Hepatocyte (in vitro differentiated cells): Measurements from ENCODE around the gene TMBIM1. TPM values are rescaled to one million over a fixed set of nuclear protein-coding genes. Genes with fewer than 3 reads are reported as not detected.

Experiments
- DNase-seq: peaks from one replicate; pipeline ENCODE4 v3.0.0-alpha.2; 2016; ENCODE audit warnings: low spot score
- H2AFZ ChIP-seq: fragments of 200-600 bp; sonication (generic); 2 replicates; pipeline ENCODE4 v1.6.0; 2016; ENCODE audit warnings: antibody characterized with exemption, mild to moderate bottlenecking
- H3K27ac ChIP-seq: fragments of 200-600 bp; sonication (generic); 2 replicates; pipeline ENCODE4 v1.5.1; 2016; ENCODE audit warnings: mild to moderate bottlenecking
- H3K27me3 ChIP-seq: fragments of 200-600 bp; sonication (generic); 2 replicates; pipeline ENCODE4 v1.6.1; 2016
- H3K36me3 ChIP-seq: fragments of 200-600 bp; sonication (generic); replicated peaks from 2 replicates; pipeline ENCODE4 v1.5.1; 2016; ENCODE audit warnings: low read depth; ENCODE audit not compliant: insufficient read depth
- H3K4me1 ChIP-seq: fragments of 200-600 bp; sonication (generic); 2 replicates; pipeline ENCODE4 v1.5.1; 2016; ENCODE audit warnings: mild to moderate bottlenecking, moderate library complexity; ENCODE audit not compliant: insufficient read depth
- H3K4me2 ChIP-seq: fragments of 200-600 bp; sonication (generic); 2 replicates; pipeline ENCODE4 v1.6.0; 2016
- H3K4me3 ChIP-seq: fragments of 200-600 bp; sonication (generic); 2 replicates; pipeline ENCODE4 v1.5.1; 2016; ENCODE audit warnings: mild to moderate bottlenecking
- H3K79me2 ChIP-seq: fragments of 200-600 bp; sonication (generic); 2 replicates; pipeline ENCODE4 v1.6.0; 2017; ENCODE audit warnings: mild to moderate bottlenecking
- H3K9me2 ChIP-seq: fragments of 200-600 bp; sonication (generic); replicated peaks from 2 replicates; pipeline ENCODE4 v1.6.0; 2017; ENCODE audit warnings: mild to moderate bottlenecking; ENCODE audit not compliant: insufficient read depth
- H3K9me3 ChIP-seq: fragments of 200-600 bp; sonication (generic); 2 replicates; pipeline ENCODE4 v1.5.1; 2016; ENCODE audit warnings: low read depth, mild to moderate bottlenecking
- H4K20me1 ChIP-seq: fragments of 200-600 bp; sonication (generic); 2 replicates; pipeline ENCODE4 v1.6.0; 2016; ENCODE audit warnings: mild to moderate bottlenecking; ENCODE audit not compliant: insufficient read depth, poor library complexity, severe bottlenecking
- EZH2 ChIP-seq: fragments of 200-600 bp; sonication (generic); IDR thresholded peaks from 2 replicates; pipeline ENCODE4 v1.6.1; 2016; ENCODE audit warnings: antibody characterized with exemption, mild to moderate bottlenecking, borderline replicate concordance
- EZH2phosphoT487 ChIP-seq: fragments of 200-600 bp; sonication (generic); IDR thresholded peaks from one replicate; pipeline ENCODE4 v1.6.1; 2018; ENCODE audit warnings: antibody characterized with exemption, mild to moderate bottlenecking, low read depth, moderate library complexity; ENCODE audit not compliant: unreplicated experiment, severe bottlenecking
- WGBS: methylation state at CpG from one replicate; pipeline ENCODE4 v1.1.6; 2016; ENCODE audit warnings: low lambda C conversion rate; ENCODE audit errors: missing lambda C conversion rate; 5-methylcytosine and 5-hydroxymethylcytosine counted together
- polyA plus RNA-seq: library from polyadenylated mRNA; unstranded; fragments of >200 nt; fragmentation: Nextera tagmentation; extraction: Ambion mirVana; gene quantifications from 2 replicates; pipeline ENCODE4 v1.2.1, GENCODE V29; 2016
- total RNA-seq: library from RNA; depleted of rRNA; stranded (reverse); fragments of >200 nt; gene quantifications from 2 replicates; pipeline ENCODE4 v1.2.3, GENCODE V29; 2014
- TF ChIP-seq, protein P1 (sequence below): fragments of 200-600 bp; sonication (generic); IDR thresholded peaks from 2 replicates; pipeline ENCODE4 v1.5.1; 2016; ENCODE audit warnings: antibody characterized with exemption, mild to moderate bottlenecking; ENCODE audit not compliant: poor library complexity

The TMBIM1 gene
- total and polyA plus RNA-seq, 2 experiments from 2014 or later, result 224 to 302 TPM

DNA sequence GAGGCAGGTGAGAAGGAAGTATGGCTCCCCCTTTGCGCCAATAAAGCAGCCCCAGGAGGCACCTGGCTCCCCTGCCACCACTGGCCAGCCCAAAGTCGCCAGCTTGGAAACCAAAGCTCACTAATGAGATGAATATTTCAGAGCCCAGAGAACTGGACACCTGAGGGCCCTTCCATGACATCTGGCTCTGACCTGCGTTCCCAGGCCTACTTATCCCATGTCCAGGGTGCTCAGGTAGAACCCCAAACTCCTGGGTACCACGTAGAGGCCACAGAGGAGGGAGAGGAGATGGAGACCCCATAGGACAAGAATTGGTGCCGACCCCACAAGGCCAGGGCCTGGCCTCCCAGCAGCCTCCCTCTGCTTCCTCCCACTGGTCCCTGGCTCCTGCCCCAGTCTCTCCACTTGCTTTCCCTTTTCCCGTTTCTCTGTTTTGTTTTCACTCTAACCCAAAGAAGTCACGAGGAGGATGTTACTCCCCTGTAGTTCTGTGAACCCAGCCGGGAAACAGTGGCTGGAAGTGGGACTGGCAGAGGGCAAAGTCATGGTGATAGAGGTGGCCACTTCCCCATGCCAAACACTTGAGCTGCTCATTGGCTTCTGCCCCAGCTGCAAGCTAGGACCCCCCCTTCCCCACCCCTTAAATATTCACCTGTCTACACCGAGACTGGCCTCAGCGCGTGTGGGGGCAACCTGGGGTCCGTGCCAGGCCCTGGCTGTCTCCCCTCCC is 820 bp downstream of the TMBIM1 start:
- no peaks in the 10 kb centered on the region for H3K27me3 ChIP-seq
- H3K4me2 ChIP-seq, result peak overlapping the region; percentile 82
- H3K4me1 ChIP-seq, result peaks cover 65% of the 10 kb centered on the region
- peak overlapping the region; percentile 93 for H3K27ac ChIP-seq
- TF ChIP-seq EZH2 (no peak), EZH2phosphoT487 (no peak)
- TF ChIP-seq, protein P1, sequence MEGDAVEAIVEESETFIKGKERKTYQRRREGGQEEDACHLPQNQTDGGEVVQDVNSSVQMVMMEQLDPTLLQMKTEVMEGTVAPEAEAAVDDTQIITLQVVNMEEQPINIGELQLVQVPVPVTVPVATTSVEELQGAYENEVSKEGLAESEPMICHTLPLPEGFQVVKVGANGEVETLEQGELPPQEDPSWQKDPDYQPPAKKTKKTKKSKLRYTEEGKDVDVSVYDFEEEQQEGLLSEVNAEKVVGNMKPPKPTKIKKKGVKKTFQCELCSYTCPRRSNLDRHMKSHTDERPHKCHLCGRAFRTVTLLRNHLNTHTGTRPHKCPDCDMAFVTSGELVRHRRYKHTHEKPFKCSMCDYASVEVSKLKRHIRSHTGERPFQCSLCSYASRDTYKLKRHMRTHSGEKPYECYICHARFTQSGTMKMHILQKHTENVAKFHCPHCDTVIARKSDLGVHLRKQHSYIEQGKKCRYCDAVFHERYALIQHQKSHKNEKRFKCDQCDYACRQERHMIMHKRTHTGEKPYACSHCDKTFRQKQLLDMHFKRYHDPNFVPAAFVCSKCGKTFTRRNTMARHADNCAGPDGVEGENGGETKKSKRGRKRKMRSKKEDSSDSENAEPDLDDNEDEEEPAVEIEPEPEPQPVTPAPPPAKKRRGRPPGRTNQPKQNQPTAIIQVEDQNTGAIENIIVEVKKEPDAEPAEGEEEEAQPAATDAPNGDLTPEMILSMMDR, result no peak
- H3K4me3 ChIP-seq, result peak overlapping the region; percentile 70
- no peaks in the 10 kb centered on the region for H4K20me1 ChIP-seq
- DNase-seq, result no peak
- no peak overlapping the region for H2AFZ ChIP-seq
- H3K9me2 ChIP-seq, result no peaks in the 10 kb centered on the region
- no peaks in the 10 kb centered on the region for H3K36me3 ChIP-seq
- no peaks in the 10 kb centered on the region for H3K9me3 ChIP-seq
- H3K79me2 ChIP-seq, result peaks cover 51% of the 10 kb centered on the region
- WGBS, result 58% methylated on average over 11 of the region's 12 CpGs

DNA sequence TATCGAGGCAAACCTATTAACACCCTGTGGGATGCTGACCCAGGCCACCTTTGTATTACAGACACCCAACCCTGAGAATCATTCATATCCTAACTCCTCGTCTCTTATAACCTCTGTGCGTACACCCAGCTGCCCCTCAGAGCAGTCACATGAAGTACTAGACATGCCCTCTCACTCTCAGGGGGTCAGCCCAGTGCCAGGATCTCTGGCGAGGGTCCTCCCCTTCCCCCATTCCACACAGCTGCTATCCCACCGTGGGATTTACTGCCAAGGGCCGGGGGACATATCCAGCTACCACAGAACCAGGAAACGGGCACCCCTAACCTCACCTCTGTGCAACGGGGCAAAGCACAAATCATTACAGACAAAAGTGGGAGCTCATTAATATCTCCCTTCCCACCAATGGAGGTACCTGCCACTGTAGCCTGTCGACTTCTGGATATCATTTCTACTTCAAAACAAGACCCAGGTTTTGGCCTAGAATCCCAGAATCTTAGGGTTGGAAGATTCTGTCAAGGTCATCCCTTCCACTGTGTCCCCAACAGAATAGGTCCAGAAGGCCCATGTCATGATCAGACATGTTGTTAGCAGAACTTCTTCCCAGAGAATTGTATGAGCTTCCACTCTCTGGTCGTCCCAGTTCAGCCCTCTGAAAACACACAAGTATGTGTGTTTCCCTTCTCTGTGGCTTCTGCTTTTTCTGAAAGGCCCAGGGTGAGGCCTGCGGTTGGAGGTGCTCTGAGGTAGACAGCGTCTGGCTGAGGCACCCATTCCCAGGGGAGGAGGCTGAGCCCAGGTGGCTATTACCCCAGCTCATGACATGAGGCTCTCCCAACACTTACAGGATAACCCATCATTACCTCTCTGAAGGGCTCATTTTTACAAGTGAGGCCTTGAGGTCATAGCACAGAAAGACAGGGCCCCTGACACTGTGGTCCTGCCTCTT is 1.7 kb downstream of the TMBIM1 start:
- peak overlapping the region; percentile 93 for H3K27ac ChIP-seq
- no peak for DNase-seq
- WGBS, result 60% methylated on average over 12 of the region's 12 CpGs
- no peak overlapping the region for H2AFZ ChIP-seq
- H3K79me2 ChIP-seq, result peaks cover 60% of the 10 kb centered on the region
- H4K20me1 ChIP-seq, result peaks cover 5% of the 10 kb centered on the region
- H3K27me3 ChIP-seq, result no peaks in the 10 kb centered on the region
- no peaks in the 10 kb centered on the region for H3K9me2 ChIP-seq
- H3K36me3 ChIP-seq, result no peaks in the 10 kb centered on the region
- H3K9me3 ChIP-seq, result no peaks in the 10 kb centered on the region
- H3K4me2 ChIP-seq, result peak overlapping the region; percentile 82
- TF ChIP-seq, protein P1, result no peak
- no peak for TF ChIP-seq EZH2phosphoT487
- TF ChIP-seq EZH2, result no peak
- peaks cover 71% of the 10 kb centered on the region for H3K4me1 ChIP-seq
- H3K4me3 ChIP-seq, result peak overlapping the region; percentile 70

DNA sequence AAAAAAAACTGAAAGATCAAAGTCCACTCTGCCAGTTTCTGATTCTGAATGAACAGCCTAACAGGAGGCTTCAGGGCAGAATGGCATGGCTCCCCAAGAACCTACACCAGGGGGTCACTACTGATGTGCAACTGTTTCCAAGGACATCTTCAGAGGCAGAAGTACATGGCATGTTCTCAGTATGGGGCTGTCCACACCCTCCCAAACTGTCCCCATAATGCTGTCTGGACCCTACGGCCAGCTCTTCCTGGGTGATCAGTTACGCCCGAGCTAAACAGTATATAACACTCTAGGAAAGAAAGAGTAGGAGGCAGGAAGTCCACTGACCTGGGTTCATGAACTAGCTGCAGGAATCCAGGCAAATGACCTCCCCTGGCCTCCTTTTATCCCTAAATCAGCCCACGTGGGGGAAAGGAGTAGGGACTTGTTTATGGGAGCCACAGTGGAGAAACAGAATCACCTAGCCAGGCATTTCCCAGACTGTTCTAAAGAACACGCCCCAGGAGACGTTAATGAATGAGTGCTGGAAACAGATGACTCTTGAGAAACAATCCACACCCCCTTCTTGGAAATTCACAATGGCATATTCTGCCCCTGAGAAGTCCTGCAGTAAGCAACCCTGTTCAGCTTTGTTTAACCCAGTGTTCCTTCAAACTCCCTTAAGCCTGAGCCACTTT is 2.5 kb downstream of the TMBIM1 start:
- Histone ChIP-seq H3K9me2 (no peaks in the 10 kb centered on the region), H3K27ac (peak overlapping the region; percentile 93), H3K9me3 (no peaks in the 10 kb centered on the region), H3K36me3 (no peaks in the 10 kb centered on the region), H3K4me2 (peak overlapping the region; percentile 82), H3K4me1 (peaks cover 72% of the 10 kb centered on the region), H3K4me3 (peak overlapping the region; percentile 28), H3K27me3 (no peaks in the 10 kb centered on the region), H4K20me1 (peaks cover 11% of the 10 kb centered on the region), H3K79me2 (peaks cover 68% of the 10 kb centered on the region), H2AFZ (no peak overlapping the region)
- DNase-seq, result peak; percentile 78
- WGBS, result 41% methylated on average over 6 of the region's 6 CpGs
- TF ChIP-seq EZH2 (no peak), EZH2phosphoT487 (no peak)
- TF ChIP-seq, protein P1, result no peak
